Nucleus accumbens (tissue), 56 donors: Measurements from ENCODE around the gene SGCG.
"Not testable (repeated sequence)": the region's sequence is repeated elsewhere in the genome, so short reads cannot be mapped to it uniquely, and the experiment has no call there.

Experiments
- DNase-seq, 56 donors: peaks; one replicate each; lab custom pipeline; 2025; lab: John Stamatoyannopoulos, UW

SGCG gene

DNA sequence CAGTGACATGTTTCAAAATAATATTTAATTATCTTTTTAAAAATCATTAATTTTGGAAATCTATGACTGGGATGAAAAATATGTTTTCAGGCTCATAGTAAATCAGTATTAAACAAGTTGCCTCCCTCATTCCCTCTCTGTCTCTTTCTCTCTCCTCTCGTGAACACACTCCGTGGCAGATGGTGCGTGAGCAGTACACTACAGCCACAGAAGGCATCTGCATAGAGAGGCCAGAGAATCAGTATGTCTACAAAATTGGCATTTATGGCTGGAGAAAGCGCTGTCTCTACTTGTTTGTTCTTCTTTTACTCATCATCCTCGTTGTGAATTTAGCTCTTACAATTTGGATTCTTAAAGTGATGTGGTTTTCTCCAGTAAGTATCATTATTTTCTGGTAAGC is 22.7 kb downstream of the SGCG start:
- no peak for DNase-seq

DNA sequence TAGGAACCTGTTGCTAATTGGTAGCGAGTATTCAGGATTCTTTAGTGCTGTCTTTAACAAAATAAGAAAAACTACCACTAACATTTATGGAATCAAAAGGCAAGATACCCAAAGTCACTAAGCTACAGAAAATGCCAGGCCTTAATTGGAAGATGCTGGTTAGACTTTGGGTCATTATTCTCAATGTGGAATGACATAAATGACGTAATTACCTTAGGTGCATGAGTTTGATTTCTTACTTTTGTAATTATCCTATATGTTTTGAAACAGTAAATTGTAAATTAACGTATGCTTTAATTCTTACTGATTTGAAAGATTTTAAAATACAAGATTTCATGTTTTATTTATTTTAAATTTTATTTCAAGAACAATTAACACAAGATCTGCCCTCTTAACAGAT is 25.0 kb downstream of the SGCG start:
- no peak for DNase-seq

DNA sequence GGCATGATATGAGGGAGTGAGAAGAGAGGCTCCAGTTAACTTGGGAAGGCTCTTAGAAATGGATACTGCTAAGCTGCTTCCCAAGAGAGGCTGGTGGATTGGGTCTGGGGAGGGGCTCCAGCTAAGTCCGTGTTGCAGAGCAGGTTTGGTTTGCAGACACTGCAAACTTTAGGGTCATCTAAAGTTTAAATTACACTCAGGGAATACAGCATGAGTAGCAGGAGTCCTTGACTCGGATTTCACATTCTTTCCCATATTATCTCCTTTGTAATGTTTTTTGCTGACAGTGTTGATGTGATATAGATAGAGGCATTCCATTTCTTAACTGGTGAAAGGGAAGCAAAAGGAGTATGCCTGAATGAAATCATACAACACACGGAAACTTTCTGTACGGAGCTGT is 31.9 kb downstream of the SGCG start:
- DNase-seq, result no peak

DNA sequence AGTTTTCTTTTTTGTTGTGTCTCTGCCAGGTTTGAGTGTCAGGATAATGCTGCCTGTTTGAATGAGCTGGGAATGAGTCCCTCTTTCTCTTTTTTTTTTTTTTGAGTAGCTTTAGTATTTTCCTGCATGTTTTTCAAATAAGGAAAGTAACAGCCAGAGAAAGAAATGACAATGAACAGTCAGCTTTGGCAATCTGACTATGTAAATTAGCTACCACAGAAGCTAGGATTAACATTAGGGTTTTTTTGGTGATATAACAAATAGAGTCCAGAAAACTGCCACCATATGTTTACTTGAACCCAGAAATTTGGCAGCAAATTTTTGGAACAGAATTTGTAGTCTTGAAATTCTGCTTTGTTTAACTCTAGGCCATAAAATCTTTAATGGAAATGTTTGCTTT is 50.5 kb downstream of the SGCG start:
- no peak for DNase-seq

DNA sequence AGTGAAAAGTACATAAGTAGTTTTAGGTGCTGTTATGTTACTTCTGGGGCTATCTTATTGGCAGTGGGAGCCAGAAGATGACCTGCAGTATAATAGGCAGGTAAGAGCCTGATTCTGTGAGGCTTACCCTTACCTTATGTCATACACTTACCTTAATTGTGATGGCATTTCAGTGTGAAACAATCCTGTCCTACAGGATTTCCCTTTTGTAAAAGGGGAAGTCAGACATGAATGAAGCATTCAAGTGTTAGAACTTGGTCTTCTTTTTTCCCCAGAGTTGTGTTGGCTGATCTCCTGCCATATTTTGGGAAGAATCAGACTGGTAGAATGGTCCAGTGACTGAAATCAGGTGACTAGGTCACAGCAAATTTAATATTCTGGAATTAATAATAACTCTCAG is 55.2 kb downstream of the SGCG start:
- no peak for DNase-seq

DNA sequence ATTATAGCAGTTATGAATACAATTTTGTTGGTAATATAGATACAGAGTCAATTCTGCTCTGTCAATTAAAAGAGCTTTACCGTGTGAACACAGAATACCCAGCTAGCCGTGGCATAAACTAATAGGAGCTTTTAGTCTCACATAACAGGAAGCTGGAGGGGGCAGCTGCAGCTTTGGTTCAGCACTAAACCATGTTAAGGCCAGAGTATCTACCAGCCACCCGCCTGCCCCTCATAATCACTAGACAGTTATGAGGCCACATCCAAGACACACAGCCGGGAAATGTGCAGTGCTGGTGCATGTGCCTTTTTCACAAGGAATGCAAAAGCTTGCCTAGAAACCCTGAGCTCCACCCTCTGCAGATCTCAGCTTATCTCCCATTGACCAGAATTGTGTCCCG is 62.3 kb downstream of the SGCG start:
- no peak for DNase-seq

DNA sequence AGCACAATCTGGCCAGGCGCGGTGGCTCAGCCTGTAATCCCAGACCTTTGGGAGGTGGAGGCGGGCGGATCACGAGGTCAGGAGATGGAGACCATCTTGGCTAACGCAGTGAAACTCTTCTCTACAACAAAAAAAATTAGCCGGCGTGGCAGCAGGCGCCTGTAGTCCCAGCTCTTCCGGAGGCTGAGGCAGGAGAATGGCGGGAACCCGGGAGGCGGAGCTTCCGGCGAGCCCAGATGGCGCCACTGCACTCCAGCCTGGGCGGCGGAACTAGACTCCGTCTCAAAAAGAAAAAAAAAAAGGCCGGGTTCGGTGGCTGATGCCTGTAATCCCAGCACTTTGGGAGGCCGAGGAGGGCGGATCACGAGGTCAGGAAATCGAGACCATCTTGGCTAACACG is 67.6 kb downstream of the SGCG start:
- not testable (repeated sequence) for DNase-seq

DNA sequence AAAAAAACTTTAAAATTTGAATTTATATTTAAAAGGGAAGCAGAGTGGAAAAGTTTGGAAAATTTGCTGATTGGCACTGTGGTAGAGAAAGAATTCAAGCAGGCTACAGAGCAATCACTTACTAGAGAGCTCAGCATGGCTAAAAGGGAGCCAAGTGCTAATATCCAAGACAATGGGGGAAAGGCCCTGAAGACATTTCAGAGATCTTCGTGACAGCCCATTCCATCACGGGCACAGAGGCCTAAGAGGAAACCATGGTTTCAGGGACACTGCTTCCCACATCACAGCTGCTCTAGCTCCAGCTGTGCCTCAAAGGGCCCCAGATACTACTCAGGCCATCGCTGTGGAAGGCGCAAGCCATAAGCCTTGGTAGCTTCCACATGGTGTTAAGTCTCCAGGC is 73.7 kb downstream of the SGCG start:
- DNase-seq, result no peak

DNA sequence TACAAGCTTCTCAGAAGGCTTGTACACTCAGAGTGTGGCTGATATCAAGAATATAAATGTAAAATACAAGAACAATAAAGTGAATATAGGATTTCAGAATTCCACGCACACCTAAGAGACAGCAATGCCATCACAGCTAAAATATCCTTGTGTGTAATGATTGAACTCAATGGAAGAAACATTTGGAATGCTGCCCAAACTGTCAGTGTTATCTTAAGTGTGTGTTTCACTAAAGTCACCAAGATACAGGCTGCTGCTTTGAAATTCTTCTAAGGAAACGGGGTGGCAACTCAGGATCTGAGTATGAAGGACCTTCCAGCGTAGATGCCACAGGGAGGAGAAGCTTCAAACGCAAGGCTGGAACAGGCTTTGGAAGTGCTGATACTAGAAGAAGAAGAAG is 86.8 kb downstream of the SGCG start:
- no peak for DNase-seq

DNA sequence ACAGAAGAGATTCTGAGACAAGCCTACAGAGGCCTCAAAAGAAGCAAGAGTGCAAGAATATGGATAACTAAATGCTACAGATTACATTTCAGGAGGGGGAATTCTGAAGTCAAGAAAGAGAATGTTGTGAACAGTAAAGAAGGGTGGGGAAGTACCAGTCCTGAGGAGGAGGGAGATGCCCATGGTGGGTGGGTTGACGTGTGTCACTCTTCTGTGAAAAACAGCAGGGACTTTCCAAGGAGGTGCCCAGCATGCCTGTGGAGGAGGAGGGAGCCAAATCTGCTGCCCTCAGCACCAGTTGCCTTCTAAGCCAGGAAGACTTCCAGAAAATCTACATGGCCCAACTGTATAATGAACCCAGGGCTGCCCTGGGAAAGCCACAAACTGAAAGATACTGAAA is 87.7 kb downstream of the SGCG start:
- DNase-seq, result no peak

DNA sequence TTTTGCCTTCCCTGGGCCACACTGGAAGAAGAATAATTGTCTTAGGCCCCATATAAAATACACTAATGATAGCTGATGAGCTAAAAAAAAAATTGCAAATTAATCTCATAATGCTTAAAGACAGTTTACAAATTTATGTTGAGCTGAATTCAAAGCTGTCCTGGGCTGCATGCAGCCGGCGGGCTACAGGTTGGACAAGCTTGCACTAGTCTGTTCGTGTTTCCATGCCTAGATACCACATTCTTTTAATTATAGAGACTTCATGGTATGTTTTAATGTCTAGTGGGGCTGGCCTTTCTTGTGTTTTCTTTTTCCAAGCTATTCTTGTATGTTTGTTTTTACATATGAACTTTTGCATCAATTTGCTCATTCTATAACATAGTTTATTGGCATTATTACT is 90.6 kb downstream of the SGCG start:
- no peak for DNase-seq

DNA sequence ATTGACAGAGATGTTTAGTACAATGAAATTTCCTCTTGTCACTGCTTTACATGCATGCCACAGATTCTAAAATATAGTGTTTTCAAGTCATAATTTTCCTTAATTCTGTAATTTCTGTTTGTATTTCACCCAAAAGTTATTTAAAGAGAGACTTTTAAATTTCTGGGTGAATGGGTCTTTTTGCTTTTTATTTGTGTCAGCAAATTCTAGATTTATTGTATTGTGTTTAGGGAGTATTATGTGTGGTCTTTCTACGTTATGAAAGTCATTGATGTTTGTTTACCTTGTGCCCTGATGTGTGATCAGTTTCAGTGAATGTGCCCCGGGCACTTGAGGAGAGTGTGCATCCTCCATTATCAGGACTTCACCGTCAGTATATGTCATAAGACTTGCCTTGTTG is 92.7 kb downstream of the SGCG start:
- no peak for DNase-seq

DNA sequence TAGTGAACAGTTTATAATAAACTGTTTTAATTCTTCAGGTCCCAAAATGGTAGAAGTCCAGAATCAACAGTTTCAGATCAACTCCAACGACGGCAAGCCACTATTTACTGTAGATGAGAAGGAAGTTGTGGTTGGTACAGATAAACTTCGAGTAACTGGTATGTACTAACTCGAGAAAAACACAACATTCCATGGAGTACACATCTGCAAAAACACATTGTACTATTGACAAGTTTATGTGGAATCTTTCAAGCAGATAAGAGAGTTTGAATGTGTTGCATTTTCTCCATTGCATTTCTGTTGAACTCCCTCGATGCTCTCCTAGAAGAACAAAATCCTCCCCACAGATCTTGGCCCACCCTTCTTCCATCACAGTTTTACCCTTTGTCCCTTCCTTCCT is 98.5 kb downstream of the SGCG start:
- DNase-seq, result no peak

DNA sequence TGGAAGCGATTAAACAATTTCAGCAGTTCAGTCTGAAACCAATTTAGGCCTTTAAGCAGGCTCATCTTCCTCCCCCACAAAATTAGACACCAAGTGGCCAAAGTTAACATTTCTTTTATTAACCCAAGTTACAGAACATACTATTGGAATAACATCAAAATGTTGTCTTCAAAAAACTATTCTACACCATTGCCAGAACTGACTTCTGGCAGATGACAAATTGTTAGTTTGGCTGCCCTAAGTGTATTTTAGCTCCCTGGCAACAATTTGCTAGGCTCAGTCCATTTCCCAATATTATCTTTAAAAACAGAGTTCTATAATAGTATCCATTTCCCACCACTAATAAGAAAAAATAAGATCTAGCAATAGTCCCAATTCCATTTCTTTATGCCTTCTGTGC is 107.8 kb downstream of the SGCG start:
- DNase-seq, result no peak

DNA sequence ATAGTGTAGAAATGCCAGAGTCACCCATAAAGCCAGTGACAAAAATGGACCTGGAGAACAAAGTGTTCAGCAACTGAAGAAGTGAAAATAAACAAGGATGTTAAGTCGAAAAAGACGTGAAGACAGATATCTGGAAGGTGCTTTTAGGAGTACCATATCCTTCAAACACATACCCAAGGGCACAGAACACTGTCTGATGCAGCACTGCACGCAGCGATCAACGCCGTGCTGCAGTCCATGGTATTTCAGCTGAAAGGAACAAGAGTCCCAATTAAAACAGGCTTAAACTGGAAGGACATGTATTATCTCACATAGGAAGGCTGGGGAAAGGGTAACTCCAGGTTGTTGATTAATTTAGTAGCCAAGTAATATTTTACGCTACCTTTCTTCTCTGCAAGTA is 108.2 kb downstream of the SGCG start:
- DNase-seq, result no peak

DNA sequence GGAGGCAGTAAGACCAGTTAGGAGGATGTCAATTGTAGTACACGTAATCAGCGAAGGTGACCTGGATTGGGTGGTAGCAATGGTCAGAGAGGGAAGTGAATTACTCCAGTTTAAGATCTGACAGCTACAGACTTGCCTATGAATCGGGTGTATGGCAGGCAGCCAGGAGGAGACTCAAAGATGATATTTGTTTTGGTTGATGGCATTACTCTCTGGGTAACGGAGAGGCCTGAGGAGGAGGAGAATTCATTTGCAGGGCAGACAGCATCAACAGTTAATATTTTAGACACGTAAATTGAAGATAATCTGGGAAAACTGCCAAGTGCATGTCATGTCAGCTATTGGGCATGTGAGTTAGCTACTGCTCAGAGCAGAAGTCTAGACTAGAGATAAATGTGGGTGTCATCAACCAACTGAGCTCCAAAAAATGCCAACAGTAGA is 109.2 kb downstream of the SGCG start:
- DNase-seq, result peak in 8 of 56 donors; percentile 2 to 66 (median 4)

DNA sequence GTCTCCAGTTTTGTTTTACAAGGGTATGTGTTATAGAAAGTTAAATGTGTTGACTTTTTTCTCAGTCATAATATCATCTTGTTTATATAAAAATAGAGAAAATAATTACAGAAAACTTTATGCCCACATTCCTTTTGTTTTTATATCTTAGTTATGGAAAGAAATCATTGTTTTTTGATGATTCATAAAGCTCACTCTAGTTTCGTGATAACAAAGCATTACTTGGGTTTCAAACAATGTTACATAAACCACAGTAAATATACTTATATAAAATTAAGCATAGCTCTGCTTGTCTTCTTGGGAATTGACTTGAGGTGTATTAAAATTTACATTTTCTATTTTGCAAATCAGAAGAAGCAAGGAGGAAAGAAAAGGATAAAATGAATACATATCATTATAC is 111.8 kb downstream of the SGCG start:
- no peak for DNase-seq

DNA sequence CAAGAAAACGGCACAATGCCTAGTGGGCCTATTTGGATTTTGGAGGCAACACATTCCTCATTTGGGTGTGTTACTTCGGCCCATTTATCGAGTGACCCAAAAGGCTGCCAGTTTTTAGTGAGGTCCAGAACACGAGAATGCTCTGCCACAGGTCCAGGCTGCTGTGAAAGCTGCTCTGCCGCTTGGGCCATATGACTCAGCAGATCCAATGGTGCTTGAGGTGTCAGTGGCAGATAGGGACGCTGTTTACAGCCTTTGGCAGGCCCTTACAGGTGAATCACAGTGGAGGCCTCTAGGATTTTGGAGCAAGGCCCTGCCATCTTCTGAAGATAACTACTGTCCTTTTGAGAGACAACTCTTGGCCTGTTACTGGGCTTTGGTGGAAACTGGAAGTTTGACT is 134.1 kb downstream of the SGCG start:
- not testable (repeated sequence) for DNase-seq

DNA sequence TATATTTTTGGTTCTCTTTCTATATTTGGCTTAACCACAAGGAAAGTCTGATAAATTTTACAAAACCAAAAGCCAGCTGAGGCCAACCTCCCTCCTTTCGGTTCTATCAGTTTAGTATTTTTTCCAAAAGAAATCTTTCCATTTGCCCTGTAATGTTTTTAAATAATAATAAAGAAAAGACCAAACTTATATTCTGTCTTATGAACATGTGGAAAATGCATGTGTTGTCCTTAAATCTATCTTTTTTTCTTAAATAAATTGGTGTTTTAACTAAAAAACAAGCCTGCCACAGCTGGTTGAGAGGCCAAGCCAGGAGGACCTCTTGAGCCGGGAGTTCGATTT is 139.1 kb downstream of the SGCG start:
- DNase-seq, result no peak

DNA sequence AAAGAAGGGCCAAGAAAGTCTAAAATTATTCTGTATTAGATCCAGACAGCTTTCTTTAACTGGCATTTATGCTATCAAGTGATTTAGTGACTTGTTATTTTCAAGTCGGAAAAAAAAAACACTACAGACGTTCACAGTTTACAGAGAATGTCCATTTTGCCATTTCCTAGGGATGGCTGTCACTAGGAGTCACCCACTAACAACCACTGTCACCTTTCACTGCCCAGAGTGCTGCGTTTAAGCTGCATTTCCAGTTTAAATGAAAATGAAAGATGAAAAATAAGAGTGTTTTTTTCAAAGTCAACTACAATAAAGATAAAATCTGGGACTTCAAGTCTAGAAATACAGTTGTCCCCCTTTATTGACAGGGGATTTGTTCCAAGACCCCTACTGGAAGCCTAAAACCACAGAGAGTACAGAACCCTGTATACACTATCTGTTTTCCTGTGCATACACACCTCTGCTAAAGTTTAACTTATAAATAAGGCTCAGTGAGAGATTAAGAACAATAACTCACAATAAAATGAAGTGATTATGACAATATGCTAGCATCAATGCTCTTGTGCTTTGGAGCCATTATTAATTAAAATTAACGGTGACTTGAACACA is 140.3 kb downstream of the SGCG start:
- no peak for DNase-seq

DNA sequence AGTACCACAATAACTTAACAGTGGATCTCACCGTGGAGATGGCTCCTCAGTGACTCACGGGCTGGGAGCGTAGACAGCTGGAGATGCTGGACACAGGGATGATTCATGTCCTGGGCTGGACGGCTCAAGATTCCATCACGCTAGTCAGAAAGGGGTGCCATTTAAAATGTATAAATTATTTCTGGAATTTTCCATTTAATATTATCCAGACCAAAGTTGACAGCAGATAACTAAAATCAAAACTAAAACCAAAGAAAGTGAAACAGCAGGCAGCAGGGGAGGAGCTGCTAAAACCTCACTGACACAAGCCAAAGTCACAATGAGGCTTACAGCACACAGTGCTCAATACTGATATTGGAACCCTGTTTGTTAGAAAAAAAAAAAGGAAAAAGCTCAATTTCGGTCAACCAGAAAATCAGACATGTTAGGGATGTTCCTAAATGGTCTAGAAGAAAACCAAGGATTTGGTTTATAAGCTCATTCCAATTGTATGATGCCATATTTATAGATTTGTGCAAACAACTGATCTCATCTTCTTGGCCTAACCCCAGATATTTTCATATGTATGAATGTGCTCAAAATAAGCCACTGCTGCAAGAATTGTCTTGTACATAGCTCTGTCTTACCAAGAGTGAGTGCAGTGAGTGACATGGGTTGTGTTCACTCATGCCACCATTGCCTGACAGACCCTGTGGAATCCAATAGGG is 140.9 kb downstream of the SGCG start:
- peak in 1 of 56 donors; percentile 69 for DNase-seq
